Transverse colon (tissue), 4 donors: Measurements from ENCODE around the gene MBTPS1. TPM values are rescaled to one million over a fixed set of nuclear protein-coding genes. Genes with fewer than 3 reads are reported as not detected.

Source experiments
- DNase-seq: peaks from one replicate; pipeline ENCODE4 v3.0.0-alpha.2; 2019
- H3K27ac ChIP-seq, 4 donors: fragments of 200-600 bp; sonication (generic); 2 replicates each; pipeline ENCODE4 v1.5.1; 2016 to 2018; ENCODE audit warnings: inconsistent platforms in 4 of 4
- H3K27me3 ChIP-seq: fragments of 200-600 bp; sonication (generic); 2 replicates; pipeline ENCODE4 v1.5.1; 2017; ENCODE audit warnings: inconsistent platforms
- H3K36me3 ChIP-seq, 4 donors: fragments of 200-600 bp; sonication (generic); 2 replicates each; pipeline ENCODE4 v1.5.1; 2017 to 2019; ENCODE audit warnings: inconsistent platforms in 4 of 4
- H3K4me1 ChIP-seq, 4 donors: fragments of 200-600 bp; sonication (generic); 2 replicates each; pipeline ENCODE4 v1.5.1; 2017 to 2020; ENCODE audit warnings: inconsistent platforms in 4 of 4
- H3K4me3 ChIP-seq, 4 donors: fragments of 200-600 bp; sonication (generic); 1 replicate in 1 of 4; 2 replicates in 3 of 4; pipeline versions ENCODE4 v1.5.1 to v1.6.1; 2017 to 2019; ENCODE audit warnings: inconsistent platforms in 4 of 4
- H3K9me3 ChIP-seq, 2 donors: fragments of 200-600 bp; sonication (generic); 2 replicates each; pipeline ENCODE4 v1.5.1; 2017 to 2019; ENCODE audit warnings: inconsistent platforms in 2 of 2
- EP300 ChIP-seq: sonication (generic); formaldehyde crosslinking; IDR thresholded peaks from one replicate; pipeline ENCODE4 v1.6.1; 2017; ENCODE audit warnings: antibody characterized with exemption, low read depth
- POLR2A ChIP-seq: fragments of 450-650 bp; IDR thresholded peaks from one replicate; pipeline ENCODE4 v1.6.1; 2016; ENCODE audit warnings: antibody characterized with exemption, mild to moderate bottlenecking, moderate library complexity
- POLR2AphosphoS5 ChIP-seq, 3 donors: sonication (generic); formaldehyde crosslinking; IDR thresholded peaks; one replicate each; pipeline ENCODE4 v1.6.1; 2016; ENCODE audit warnings: antibody characterized with exemption in 3 of 3
- WGBS, 2 donors: methylation state at CpG; one replicate each; pipeline ENCODE4 v1.1.5; 2018; ENCODE audit warnings: low coverage in 1 of 2; 5-methylcytosine and 5-hydroxymethylcytosine counted together
- in situ Hi-C, 4 donors: fragments of 200-750 bp; cut with MboI; loops; one replicate each; pipeline versions ENCODE4 v1.15.0 to v1.15.1; 2017; ENCODE audit warnings: low sequenced_read_pairs in 3 of 4, low pct_ligation_motif_present in 1 of 4, low pct_unique_long_range_greater_than_20kb in 1 of 4
- intact Hi-C: fragments of 100-400 bp; cut with DNase I; formaldehyde crosslinking; loops from one replicate; pipeline ENCODE4 v1.15.1; 2023; ENCODE audit warnings: low total_unique reads
- total RNA-seq, 4 donors: library from RNA; depleted of rRNA; stranded (reverse); fragments of >200 nt; gene quantifications; one replicate each; pipeline ENCODE4 v1.1.0, GENCODE V29; 2016
- TF ChIP-seq, protein P1 (sequence below), 5 experiments: fragments of 200-600 bp in 3 of 5; fragments of 450-650 bp in 2 of 5; sonication (generic) in 3 of 5; IDR thresholded peaks; 1 replicate in 2 of 5; 2 replicates in 3 of 5; pipeline ENCODE4 v1.5.1; 2016 to 2017; ENCODE audit warnings: antibody characterized with exemption in 5 of 5, inconsistent platforms in 3 of 5, mild to moderate bottlenecking in 2 of 5, moderate library complexity in 1 of 5

The MBTPS1 gene
- total RNA-seq, 4 donors from 2014 or later = 53.7 to 110 (median 97.0) TPM

- no peak for DNase-seq
- peak overlapping the region in 1 of 4 donors; percentile 87 for H3K27ac ChIP-seq
Measured at GRCh38 chr16:84143784-84144199, 27.1 kb upstream of the MBTPS1 start.

GRCh38 chr16:84143081-84143480 lies 26.3 kb upstream of the MBTPS1 start:
- Histone ChIP-seq H3K4me1 (peaks cover 3 to 14% (median 12%) of the 10 kb centered on the region in 4 donors), H3K9me3 (no peaks in the 10 kb centered on the region), H3K36me3 (no peaks in the 10 kb centered on the region), H3K4me3 (no peak overlapping the region), H3K27me3 (no peaks in the 10 kb centered on the region), H3K27ac (no peak overlapping the region)
- in situ Hi-C loops (no loop called here), intact Hi-C loops (no loop called here)
- TF ChIP-seq POLR2A (no peak), POLR2AphosphoS5 (IDR thresholded peaks at IDR 0.05) (no peak), EP300 (no peak)
- TF ChIP-seq, protein P1, sequence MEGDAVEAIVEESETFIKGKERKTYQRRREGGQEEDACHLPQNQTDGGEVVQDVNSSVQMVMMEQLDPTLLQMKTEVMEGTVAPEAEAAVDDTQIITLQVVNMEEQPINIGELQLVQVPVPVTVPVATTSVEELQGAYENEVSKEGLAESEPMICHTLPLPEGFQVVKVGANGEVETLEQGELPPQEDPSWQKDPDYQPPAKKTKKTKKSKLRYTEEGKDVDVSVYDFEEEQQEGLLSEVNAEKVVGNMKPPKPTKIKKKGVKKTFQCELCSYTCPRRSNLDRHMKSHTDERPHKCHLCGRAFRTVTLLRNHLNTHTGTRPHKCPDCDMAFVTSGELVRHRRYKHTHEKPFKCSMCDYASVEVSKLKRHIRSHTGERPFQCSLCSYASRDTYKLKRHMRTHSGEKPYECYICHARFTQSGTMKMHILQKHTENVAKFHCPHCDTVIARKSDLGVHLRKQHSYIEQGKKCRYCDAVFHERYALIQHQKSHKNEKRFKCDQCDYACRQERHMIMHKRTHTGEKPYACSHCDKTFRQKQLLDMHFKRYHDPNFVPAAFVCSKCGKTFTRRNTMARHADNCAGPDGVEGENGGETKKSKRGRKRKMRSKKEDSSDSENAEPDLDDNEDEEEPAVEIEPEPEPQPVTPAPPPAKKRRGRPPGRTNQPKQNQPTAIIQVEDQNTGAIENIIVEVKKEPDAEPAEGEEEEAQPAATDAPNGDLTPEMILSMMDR (IDR thresholded peaks at IDR 0.05) = no peak
- DNase-seq = no peak
- WGBS, 2 donors = 100% methylated on average over 1 of the region's 1 CpG

More at GRCh38 chr16:84143784-84144199, 27.1 kb upstream of the MBTPS1 start:
- Histone ChIP-seq H3K27me3 (no peaks in the 10 kb centered on the region), H3K9me3 (no peaks in the 10 kb centered on the region), H3K36me3 (no peaks in the 10 kb centered on the region), H3K4me1 (peaks cover 3 to 14% (median 12%) of the 10 kb centered on the region in 4 donors), H3K4me3 (peak overlapping the region in 3 of 4 donors; percentile 91 to 98 (median 97))
- intact Hi-C loops (no loop called here), in situ Hi-C loops (no loop called here)
- TF ChIP-seq POLR2AphosphoS5 (IDR thresholded peaks at IDR 0.05) = no peak
- TF ChIP-seq, protein P1 (IDR thresholded peaks at IDR 0.05) = no peak
- TF ChIP-seq EP300 = no peak
- TF ChIP-seq POLR2A = no peak
- WGBS, 2 donors = 31 to 40% methylated on average over 1 to 13 of the region's 13 CpGs

DNA sequence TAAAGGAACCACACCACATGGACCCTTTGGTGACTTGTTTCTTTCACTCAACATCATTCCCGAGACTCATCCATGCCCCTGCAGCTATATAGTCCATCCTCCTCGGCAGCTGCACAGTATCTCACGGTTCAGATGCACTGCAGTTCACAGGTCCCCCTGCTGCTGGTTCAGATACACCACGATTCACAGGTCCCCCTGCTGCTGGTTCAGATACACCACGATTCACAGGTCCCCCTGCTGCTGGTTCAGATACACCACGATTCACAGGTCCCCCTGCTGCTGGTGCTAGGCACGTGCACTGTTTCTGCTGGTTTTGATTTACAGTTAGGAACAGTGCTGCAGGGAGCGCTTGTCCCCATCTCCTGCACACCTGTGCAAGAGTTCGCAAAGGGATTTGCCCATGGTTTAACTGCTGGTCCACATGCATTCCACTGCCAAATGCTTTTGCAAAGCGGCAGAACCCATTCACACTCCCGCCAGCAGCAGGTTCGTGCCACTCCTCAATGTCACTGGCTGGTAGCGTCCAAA lies 24.5 kb upstream of the MBTPS1 start:
- TF ChIP-seq POLR2A = no peak
- TF ChIP-seq, protein P1 (IDR thresholded peaks at IDR 0.05) = no peak
- no peak for TF ChIP-seq POLR2AphosphoS5 (IDR thresholded peaks at IDR 0.05)
- TF ChIP-seq EP300 = no peak
- peaks cover 3 to 14% (median 12%) of the 10 kb centered on the region in 4 donors for H3K4me1 ChIP-seq
- H3K27me3 ChIP-seq = no peaks in the 10 kb centered on the region
- in situ Hi-C loops = no loop called here
- H3K36me3 ChIP-seq = no peaks in the 10 kb centered on the region
- no peaks in the 10 kb centered on the region for H3K9me3 ChIP-seq
- no peak overlapping the region for H3K27ac ChIP-seq
- WGBS, 2 donors = 70 to 90% methylated on average over 3 to 13 of the region's 13 CpGs
- DNase-seq = no peak
- intact Hi-C loops = no loop called here
- H3K4me3 ChIP-seq = no peak overlapping the region

DNA sequence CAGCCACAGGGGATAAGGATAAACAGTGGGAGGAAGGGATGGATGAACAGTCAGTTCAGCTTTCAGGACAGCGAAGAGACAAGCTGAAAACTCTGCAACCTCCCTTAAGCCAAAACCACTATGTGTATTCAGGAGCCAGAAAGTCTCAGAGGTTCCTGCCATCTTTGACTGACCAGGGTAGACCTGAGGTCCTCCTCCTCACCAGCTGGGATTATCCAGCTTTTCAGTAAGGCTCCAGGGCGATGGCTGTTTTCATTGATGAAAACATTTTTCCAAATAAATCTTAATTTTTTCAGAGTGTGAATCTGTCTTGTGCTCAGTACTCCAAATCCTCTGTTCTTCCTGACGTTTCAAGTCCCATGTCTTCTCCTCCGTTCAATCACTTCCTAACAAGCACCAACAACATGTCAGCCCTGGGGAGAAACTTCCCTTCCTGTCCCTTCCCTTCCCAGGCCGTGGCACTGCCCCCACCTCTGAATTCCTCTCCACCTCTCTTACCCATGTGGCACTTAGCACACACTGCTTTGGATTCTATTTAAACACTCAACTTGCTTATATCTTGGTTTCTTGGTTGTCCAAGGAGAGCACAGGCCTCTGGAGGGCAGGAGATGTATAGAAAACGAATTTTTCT lies 23.0 kb upstream of the MBTPS1 start:
- H3K36me3 ChIP-seq = no peaks in the 10 kb centered on the region
- intact Hi-C loops (no loop called here), in situ Hi-C loops (no loop called here)
- H3K9me3 ChIP-seq = no peaks in the 10 kb centered on the region
- no peak overlapping the region for H3K4me3 ChIP-seq
- peaks cover 3 to 9% (median 6%) of the 10 kb centered on the region in 4 donors for H3K4me1 ChIP-seq
- H3K27me3 ChIP-seq = no peaks in the 10 kb centered on the region
- TF ChIP-seq, protein P1 (IDR thresholded peaks at IDR 0.05) = no peak
- no peak for DNase-seq
- 75 to 78% methylated on average over 5 to 6 of the region's 6 CpGs for WGBS, 2 donors
- no peak overlapping the region for H3K27ac ChIP-seq
